SK-N-SH (cell line): ENCODE results near the gene ENOPH1. TPM values are rescaled to one million over a fixed set of nuclear protein-coding genes. Genes with fewer than 3 reads are reported as not detected.

Experiments
- CTCF ChIA-PET: fragments of 300-600, 350-600 bp; formaldehyde crosslinking; extraction: SDS; loops from one replicate; lab custom pipeline; 2021; lab: Yijun Ruan, JAX
- POLR2A ChIA-PET: fragments of 350-600 bp; sonication (Branson Sonifier 250); formaldehyde crosslinking; extraction: SDS; loops from one replicate; lab custom pipeline; 2020; ENCODE audit warnings: antibody characterized with exemption, inconsistent platforms; lab: Yijun Ruan, JAX
- DNase-seq: peaks from one replicate; pipeline ENCODE4 v3.0.0; 2012
- H2AFZ ChIP-seq: fragments of 200-600 bp; sonication (generic); 2 replicates; pipeline ENCODE4 v1.8.1; 2016; ENCODE audit warnings: antibody characterized with exemption, mild to moderate bottlenecking, low read depth
- H3F3A ChIP-seq: fragments of 200-600 bp; sonication (generic); replicated peaks from 2 replicates; pipeline ENCODE3; 2016; ENCODE audit warnings: antibody characterized with exemption, mild to moderate bottlenecking; ENCODE audit not compliant: insufficient read depth
- H3K27ac ChIP-seq, 2 experiments: fragments of 200-500 bp in 1 of 2; fragments of 200-600 bp in 1 of 2; sonication (Bioruptor generic) in 1 of 2; sonication (generic), shearing (Covaris generic) in 1 of 2; 2 replicates each; pipeline versions ENCODE4 v1.5.1 to v1.6.1; 2014 to 2016; ENCODE audit warnings: low read depth in 2 of 2, inconsistent platforms in 1 of 2, low read length in 1 of 2, mild to moderate bottlenecking in 1 of 2, mixed read lengths in 1 of 2
- H3K27me3 ChIP-seq: fragments of 200-600 bp; sonication (generic), shearing (Covaris generic); 2 replicates; pipeline ENCODE4 v1.6.1; 2016; ENCODE audit warnings: mixed run types; ENCODE audit not compliant: insufficient read depth
- H3K36me3 ChIP-seq, 2 experiments: fragments of 200-500 bp in 1 of 2; fragments of 200-600 bp in 1 of 2; sonication (Bioruptor generic) in 1 of 2; sonication (generic) in 1 of 2; replicated peaks in 1 of 2; 2 replicates each; pipeline versions ENCODE3 to v1.5.1; 2014 to 2016; ENCODE audit warnings: low read length in 1 of 2, mild to moderate bottlenecking in 1 of 2; ENCODE audit not compliant: insufficient read depth in 2 of 2, control insufficient read depth in 1 of 2
- H3K4me1 ChIP-seq, 2 experiments: fragments of 200-500 bp in 1 of 2; fragments of 200-600 bp in 1 of 2; sonication (Bioruptor generic) in 1 of 2; sonication (generic), shearing (Covaris generic) in 1 of 2; 2 replicates each; pipeline versions ENCODE4 v1.5.1 to v1.6.1; 2014 to 2016; ENCODE audit warnings: low read depth in 1 of 2, low read length in 1 of 2, mixed run types in 1 of 2; ENCODE audit not compliant: insufficient read depth in 2 of 2, control insufficient read depth in 1 of 2
- H3K4me2 ChIP-seq: fragments of 200-600 bp; sonication (generic), shearing (Covaris generic); 2 replicates; pipeline ENCODE4 v1.6.1; 2017; ENCODE audit warnings: mixed run types
- H3K4me3 ChIP-seq, 2 experiments: fragments of 200-500 bp in 1 of 2; fragments of 200-600 bp in 1 of 2; sonication (Bioruptor generic) in 1 of 2; sonication (generic), shearing (Covaris generic) in 1 of 2; 2 replicates each; pipeline versions ENCODE4 v1.5.1 to v1.8.1; 2014 to 2016; ENCODE audit warnings: low read depth in 2 of 2, inconsistent platforms in 1 of 2, low read length in 1 of 2, mild to moderate bottlenecking in 1 of 2, mixed read lengths in 1 of 2, moderate library complexity in 1 of 2
- H3K79me2 ChIP-seq: fragments of 200-600 bp; sonication (generic); 2 replicates; pipeline ENCODE4 v1.8.1; 2017; ENCODE audit warnings: mild to moderate bottlenecking; ENCODE audit not compliant: insufficient read depth
- H3K9ac ChIP-seq: fragments of 200-600 bp; sonication (generic); 2 replicates; pipeline ENCODE4 v1.6.1; 2017; ENCODE audit warnings: mixed run types
- H3K9me2 ChIP-seq: fragments of 200-600 bp; sonication (generic); 2 replicates; pipeline ENCODE4 v1.6.1; 2017; ENCODE audit warnings: mixed run types
- H3K9me3 ChIP-seq: fragments of 200-600 bp; sonication (generic); 2 replicates; pipeline ENCODE4 v1.6.1; 2017; ENCODE audit warnings: mixed run types, mild to moderate bottlenecking, moderate library complexity
- H4K20me1 ChIP-seq: fragments of 200-600 bp; sonication (generic); 2 replicates; pipeline ENCODE4 v1.6.1; 2017; ENCODE audit warnings: mild to moderate bottlenecking, mixed run types; ENCODE audit not compliant: insufficient read depth
- CHD2 ChIP-seq: fragments of 150-350 bp; IDR thresholded peaks from 2 replicates; pipeline ENCODE4 v1.6.1; 2018; ENCODE audit warnings: low read length; ENCODE audit not compliant: partially characterized antibody
- EZH2phosphoT487 ChIP-seq: fragments of 200-600 bp; sonication (generic); IDR thresholded peaks from 2 replicates; pipeline ENCODE4 v1.6.1; 2017; ENCODE audit warnings: low read depth, mixed run types, mild to moderate bottlenecking, antibody characterized with exemption, moderate library complexity, borderline replicate concordance
- FOSL2 ChIP-seq: IDR thresholded peaks from 2 replicates; pipeline ENCODE4 v1.4.0; 2012; ENCODE audit warnings: low read depth, mild to moderate bottlenecking, moderate library complexity, borderline replicate concordance
- FOXM1 ChIP-seq: IDR thresholded peaks from 2 replicates; pipeline ENCODE4 v1.4.0; 2012; ENCODE audit warnings: low read depth, mild to moderate bottlenecking
- GATA2 ChIP-seq: sonication (generic); formaldehyde crosslinking; IDR thresholded peaks from 2 replicates; pipeline ENCODE4 v1.5.0; 2020; ENCODE audit warnings: mild to moderate bottlenecking, missing genetic modification reagents
- MEF2A ChIP-seq: IDR thresholded peaks from 2 replicates; pipeline ENCODE4 v1.4.0; 2012; ENCODE audit warnings: low read depth, borderline replicate concordance
- MXI1 ChIP-seq: IDR thresholded peaks from 2 replicates; pipeline ENCODE4 v1.6.1; 2012; ENCODE audit warnings: mild to moderate bottlenecking, low read depth, low read length, improper control_type of control experiment
- NRF1 ChIP-seq: IDR thresholded peaks from 2 replicates; pipeline ENCODE4 v1.6.1; 2012; ENCODE audit warnings: low read depth, mild to moderate bottlenecking, low read length
- RAD21 ChIP-seq: IDR thresholded peaks from 2 replicates; pipeline ENCODE4 v1.6.1; 2012; ENCODE audit warnings: mild to moderate bottlenecking, low read length
- RCOR1 ChIP-seq: fragments of 150-350 bp; IDR thresholded peaks from 2 replicates; pipeline ENCODE4 v1.6.1; 2017; ENCODE audit warnings: antibody characterized with exemption, low read length
- SMC3 ChIP-seq: IDR thresholded peaks from 2 replicates; pipeline ENCODE4 v1.6.1; 2012; ENCODE audit warnings: low read depth, low read length, improper control_type of control experiment
- YY1 ChIP-seq: IDR thresholded peaks from 2 replicates; pipeline ENCODE4 v1.4.0; 2012; ENCODE audit warnings: low read depth, mild to moderate bottlenecking
- WGBS: methylation state at CpG from one replicate; pipeline ENCODE4 v1.1.6; 2017; ENCODE audit warnings: low lambda C conversion rate; 5-methylcytosine and 5-hydroxymethylcytosine counted together
- polyA plus RNA-seq, 3 experiments: library from polyadenylated mRNA; depleted of rRNA; stranded (reverse); fragments of >200 nt; gene quantifications; 2 replicates each; pipeline ENCODE4 v1.2.3, GENCODE V29; 2012
- TF ChIP-seq, protein P1 (sequence below): IDR thresholded peaks from 2 replicates; pipeline ENCODE4 v1.4.0; 2012; ENCODE audit warnings: low read depth, borderline replicate concordance
- TF ChIP-seq, protein P2 (sequence below): fragments of 200-600 bp; sonication (generic); IDR thresholded peaks from 2 replicates; pipeline ENCODE4 v1.6.1; 2017; ENCODE audit warnings: antibody characterized with exemption, mild to moderate bottlenecking, moderate library complexity
- TF ChIP-seq, protein P3 (sequence below): IDR thresholded peaks from 2 replicates; pipeline ENCODE4 v1.4.0; 2012; ENCODE audit warnings: low read depth, borderline replicate concordance

Gene ENOPH1
- polyA plus RNA-seq, 1 of the 3 experiments (the other 2 are of a cell fraction): 14.9 TPM

DNA sequence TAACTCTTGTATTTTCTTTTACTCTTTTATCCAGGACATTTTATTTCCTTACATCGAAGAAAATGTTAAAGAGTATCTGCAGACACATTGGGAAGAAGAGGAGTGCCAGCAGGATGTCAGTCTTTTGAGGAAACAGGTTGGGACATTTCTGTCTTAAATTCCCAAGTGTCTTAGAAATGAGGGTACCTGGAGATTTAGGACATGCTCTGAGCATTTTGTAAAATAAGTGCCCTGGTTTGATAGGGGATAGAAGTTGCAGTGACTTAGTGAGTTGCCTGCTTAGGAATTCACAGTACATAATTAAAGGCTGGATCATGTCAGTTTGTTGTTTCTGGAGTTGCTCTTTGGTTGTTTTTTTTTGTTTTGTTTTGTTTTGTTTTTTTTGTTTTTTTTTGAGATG, 17.5 kb downstream of the ENOPH1 start (continued):
- TF ChIP-seq, protein P1, sequence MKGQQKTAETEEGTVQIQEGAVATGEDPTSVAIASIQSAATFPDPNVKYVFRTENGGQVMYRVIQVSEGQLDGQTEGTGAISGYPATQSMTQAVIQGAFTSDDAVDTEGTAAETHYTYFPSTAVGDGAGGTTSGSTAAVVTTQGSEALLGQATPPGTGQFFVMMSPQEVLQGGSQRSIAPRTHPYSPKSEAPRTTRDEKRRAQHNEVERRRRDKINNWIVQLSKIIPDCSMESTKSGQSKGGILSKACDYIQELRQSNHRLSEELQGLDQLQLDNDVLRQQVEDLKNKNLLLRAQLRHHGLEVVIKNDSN: no peak
- no peak for TF ChIP-seq CHD2
- no peak for TF ChIP-seq GATA2 (CRISPR knock-in tag)
- TF ChIP-seq, protein P2, sequence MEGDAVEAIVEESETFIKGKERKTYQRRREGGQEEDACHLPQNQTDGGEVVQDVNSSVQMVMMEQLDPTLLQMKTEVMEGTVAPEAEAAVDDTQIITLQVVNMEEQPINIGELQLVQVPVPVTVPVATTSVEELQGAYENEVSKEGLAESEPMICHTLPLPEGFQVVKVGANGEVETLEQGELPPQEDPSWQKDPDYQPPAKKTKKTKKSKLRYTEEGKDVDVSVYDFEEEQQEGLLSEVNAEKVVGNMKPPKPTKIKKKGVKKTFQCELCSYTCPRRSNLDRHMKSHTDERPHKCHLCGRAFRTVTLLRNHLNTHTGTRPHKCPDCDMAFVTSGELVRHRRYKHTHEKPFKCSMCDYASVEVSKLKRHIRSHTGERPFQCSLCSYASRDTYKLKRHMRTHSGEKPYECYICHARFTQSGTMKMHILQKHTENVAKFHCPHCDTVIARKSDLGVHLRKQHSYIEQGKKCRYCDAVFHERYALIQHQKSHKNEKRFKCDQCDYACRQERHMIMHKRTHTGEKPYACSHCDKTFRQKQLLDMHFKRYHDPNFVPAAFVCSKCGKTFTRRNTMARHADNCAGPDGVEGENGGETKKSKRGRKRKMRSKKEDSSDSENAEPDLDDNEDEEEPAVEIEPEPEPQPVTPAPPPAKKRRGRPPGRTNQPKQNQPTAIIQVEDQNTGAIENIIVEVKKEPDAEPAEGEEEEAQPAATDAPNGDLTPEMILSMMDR: no peak

DNA sequence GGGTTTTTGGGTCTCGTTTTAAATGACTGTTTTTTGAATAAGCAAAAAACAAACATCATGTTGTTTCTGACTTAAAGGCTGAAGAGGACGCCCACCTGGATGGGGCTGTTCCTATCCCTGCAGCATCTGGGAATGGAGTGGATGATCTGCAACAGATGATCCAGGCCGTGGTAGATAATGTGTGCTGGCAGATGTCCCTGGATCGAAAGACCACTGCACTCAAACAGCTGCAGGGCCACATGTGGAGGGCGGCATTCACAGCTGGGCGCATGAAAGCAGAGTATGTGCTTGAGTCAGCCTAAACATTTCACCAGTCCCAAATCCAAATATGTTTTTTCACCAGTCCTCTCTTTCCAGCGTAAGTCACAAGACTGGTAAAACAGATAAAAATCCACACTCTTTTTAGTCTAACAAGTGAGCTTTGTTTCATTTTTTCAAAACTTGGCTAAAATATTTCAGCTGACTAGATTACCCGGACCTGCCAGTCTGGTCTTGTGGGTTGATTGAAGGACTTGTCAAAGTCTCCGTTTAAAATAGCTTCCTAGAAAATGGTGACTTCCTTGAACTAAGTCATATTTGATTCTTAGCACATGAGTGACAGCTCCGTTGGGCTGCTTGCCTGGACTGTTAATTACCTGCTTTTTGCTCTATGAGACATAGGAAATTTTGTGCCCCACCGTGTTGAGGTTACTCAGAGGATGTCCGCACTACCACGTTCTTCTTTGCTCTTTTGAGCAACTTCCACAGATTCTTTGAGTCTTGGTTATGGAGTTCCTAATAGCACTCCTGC, 20.8 kb downstream of the ENOPH1 start:
- CTCF ChIA-PET: interaction anchor here (0.8 to 3.1 kb wide), 4 partner anchors 10 to 215 kb away, joined by 3 to 12 read pairs (median 4); no protein-coding TSS in a partner anchor
- Histone ChIP-seq H3K4me2 (no peak overlapping the region), H3K36me3 (peaks cover 22 to 56% of the 10 kb centered on the region in 2 experiments), H3K27me3 (no peaks in the 10 kb centered on the region), H3K9me3 (no peaks in the 10 kb centered on the region), H3K79me2 (peaks cover 38% of the 10 kb centered on the region), H2AFZ (no peak overlapping the region), H3F3A (no peaks in the 10 kb centered on the region), H4K20me1 (no peaks in the 10 kb centered on the region), H3K4me3 (no peak overlapping the region), H3K9ac (no peak overlapping the region), H3K27ac (peak overlapping the region in 1 of 2 experiments; percentile 19; a peak in 2 of 4 replicates), H3K4me1 (peaks cover 0 to 4% of the 10 kb centered on the region in 2 experiments; a peak in 1 of 4 replicates), H3K9me2 (no peaks in the 10 kb centered on the region)
- no peak for TF ChIP-seq FOSL2
- TF ChIP-seq, protein P1: no peak
- TF ChIP-seq, protein P3, sequence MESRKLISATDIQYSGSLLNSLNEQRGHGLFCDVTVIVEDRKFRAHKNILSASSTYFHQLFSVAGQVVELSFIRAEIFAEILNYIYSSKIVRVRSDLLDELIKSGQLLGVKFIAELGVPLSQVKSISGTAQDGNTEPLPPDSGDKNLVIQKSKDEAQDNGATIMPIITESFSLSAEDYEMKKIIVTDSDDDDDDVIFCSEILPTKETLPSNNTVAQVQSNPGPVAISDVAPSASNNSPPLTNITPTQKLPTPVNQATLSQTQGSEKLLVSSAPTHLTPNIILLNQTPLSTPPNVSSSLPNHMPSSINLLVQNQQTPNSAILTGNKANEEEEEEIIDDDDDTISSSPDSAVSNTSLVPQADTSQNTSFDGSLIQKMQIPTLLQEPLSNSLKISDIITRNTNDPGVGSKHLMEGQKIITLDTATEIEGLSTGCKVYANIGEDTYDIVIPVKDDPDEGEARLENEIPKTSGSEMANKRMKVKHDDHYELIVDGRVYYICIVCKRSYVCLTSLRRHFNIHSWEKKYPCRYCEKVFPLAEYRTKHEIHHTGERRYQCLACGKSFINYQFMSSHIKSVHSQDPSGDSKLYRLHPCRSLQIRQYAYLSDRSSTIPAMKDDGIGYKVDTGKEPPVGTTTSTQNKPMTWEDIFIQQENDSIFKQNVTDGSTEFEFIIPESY: no peak
- peak; percentile 57 for TF ChIP-seq GATA2 (CRISPR knock-in tag)
- TF ChIP-seq FOXM1: no peak
- no peak for TF ChIP-seq EZH2phosphoT487
- peak; percentile 68; the same call in 1 of the 2 replicates for TF ChIP-seq MXI1
- TF ChIP-seq, protein P2: no peak
- no peak for TF ChIP-seq NRF1
- no peak for TF ChIP-seq RAD21
- no peak for TF ChIP-seq YY1
- no peak for TF ChIP-seq SMC3
- TF ChIP-seq MEF2A: no peak
- TF ChIP-seq RCOR1: peak; percentile 51; the same call in 1 of the 2 replicates
- 78% methylated on average over 13 of the region's 13 CpGs for WGBS
- peak; percentile 67 for DNase-seq
- POLR2A ChIA-PET: interaction anchor here (1.0 to 1.4 kb wide), 2 partner anchors 21 to 280 kb away, joined by 3 to 7 read pairs; partner anchors contain the start of gene HNRNPDL
